ENCODE measurements around the gene PSMD3. TPM values are rescaled to one million over a fixed set of nuclear protein-coding genes. Genes with fewer than 3 reads are reported as not detected.
A peak's percentile ranks its signal among the peaks of the same experiment; 100 is the strongest.

PSMD3 gene
- total RNA-seq, 1 donor = 94.8 TPM

DNA sequence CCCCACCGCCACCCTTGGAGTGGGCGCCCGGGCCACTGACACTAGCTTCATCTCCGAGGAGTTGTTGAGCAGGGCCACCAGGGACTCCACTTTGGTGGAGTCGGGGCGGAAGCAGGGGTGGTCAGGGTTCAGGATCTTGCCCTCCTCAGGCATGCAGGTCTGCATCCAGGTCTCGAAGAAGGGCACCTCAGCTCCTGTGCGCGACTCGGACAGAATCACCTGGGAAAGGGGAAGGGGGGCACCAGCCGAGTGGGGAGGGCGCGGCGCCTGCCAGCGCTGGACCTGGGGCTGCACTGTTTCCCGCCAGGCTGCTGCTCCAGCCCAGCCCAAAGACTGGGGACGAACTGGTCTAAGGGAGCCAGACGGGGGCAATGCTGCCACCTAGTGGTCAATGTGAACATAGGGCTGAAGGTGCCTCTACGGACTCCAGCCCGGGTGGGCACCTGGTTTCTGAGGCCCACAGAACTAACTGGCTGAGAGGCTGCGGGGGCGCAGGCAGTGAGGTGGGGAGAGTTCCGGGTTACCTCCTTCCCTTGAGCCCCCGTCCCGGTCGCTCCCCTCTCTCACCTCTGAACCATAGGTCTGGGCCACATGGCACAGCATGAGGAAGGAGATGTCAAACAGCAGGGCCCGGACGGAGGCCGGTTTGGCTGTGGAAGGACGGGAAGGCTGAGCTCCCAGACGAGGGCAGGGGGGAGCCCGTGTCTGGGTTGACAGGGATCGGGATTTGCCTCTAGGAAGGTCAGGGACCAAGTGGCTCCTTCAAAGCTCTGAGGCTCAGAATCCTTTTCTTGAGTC is 46.4 kb downstream of the PSMD3 start:
- Histone ChIP-seq H3K79me2 (ENCODE audit: insufficient read depth, low read length) (no peaks in the 10 kb centered on the region), H3K4me2 (ENCODE audit: insufficient read depth, low read length) (no peak overlapping the region), H3K4me1 (ENCODE audit: insufficient read depth, low read length) (peaks cover 5% of the 10 kb centered on the region), H3K9me3 (ENCODE audit: low read depth, low read length) (no peaks in the 10 kb centered on the region), H3K27me3 (ENCODE audit: insufficient read depth, low read length) (no peaks in the 10 kb centered on the region), H3K36me3 (ENCODE audit: insufficient read depth, low read length) (peaks cover 46% of the 10 kb centered on the region), H3K27ac (ENCODE audit: low read depth, low read length) (no peak overlapping the region), H4K20me1 (ENCODE audit: insufficient read depth, low read length) (peaks cover 5% of the 10 kb centered on the region), H3K4me3 (ENCODE audit: insufficient read depth, low read length) (no peak overlapping the region), H2AFZ (ENCODE audit: low read length) (no peak overlapping the region)
- TF ChIP-seq CTCF (IDR thresholded peaks at IDR 0.05; ENCODE audit: extremely low read depth, low read depth, low read length) = peak; percentile 82
- peak; percentile 98 for DNase-seq (ENCODE audit: insufficient read length, low spot score, missing footprints)

DNA sequence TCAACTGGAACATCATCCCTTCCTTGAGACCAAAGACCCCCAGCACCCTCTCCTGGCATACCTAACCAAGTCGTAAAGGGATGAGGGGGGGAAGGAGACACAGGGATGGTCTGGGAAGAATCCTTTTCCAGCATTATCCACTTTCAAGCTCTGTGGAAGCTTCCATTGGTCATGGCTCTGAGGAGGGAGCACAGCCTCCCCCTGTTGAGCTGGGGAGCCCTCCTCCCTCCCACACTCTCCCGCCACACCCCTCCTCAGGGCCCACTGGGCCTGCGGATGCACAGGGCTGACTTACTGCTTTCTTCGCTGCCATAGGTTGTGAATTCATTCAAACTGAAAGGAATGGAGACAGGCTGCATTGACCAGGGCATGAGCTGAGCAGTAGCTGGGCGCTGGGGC is 47.0 kb downstream of the PSMD3 start:
- H3K79me2 ChIP-seq (ENCODE audit: insufficient read depth, low read length) = no peaks in the 10 kb centered on the region
- H3K4me2 ChIP-seq (ENCODE audit: insufficient read depth, low read length) = no peak overlapping the region
- H4K20me1 ChIP-seq (ENCODE audit: insufficient read depth, low read length) = peaks cover 5% of the 10 kb centered on the region
- H3K27ac ChIP-seq (ENCODE audit: low read depth, low read length) = no peak overlapping the region
- no peak overlapping the region for H3K4me3 ChIP-seq (ENCODE audit: insufficient read depth, low read length)
- peaks cover 52% of the 10 kb centered on the region for H3K36me3 ChIP-seq (ENCODE audit: insufficient read depth, low read length)
- no peaks in the 10 kb centered on the region for H3K9me3 ChIP-seq (ENCODE audit: low read depth, low read length)
- peak; percentile 44 for DNase-seq (ENCODE audit: insufficient read length, low spot score, missing footprints)
- peaks cover 4% of the 10 kb centered on the region for H3K4me1 ChIP-seq (ENCODE audit: insufficient read depth, low read length)
- H3K27me3 ChIP-seq (ENCODE audit: insufficient read depth, low read length) = no peaks in the 10 kb centered on the region
- no peak overlapping the region for H2AFZ ChIP-seq (ENCODE audit: low read length)
- no peak for TF ChIP-seq CTCF (IDR thresholded peaks at IDR 0.05; ENCODE audit: extremely low read depth, low read depth, low read length)

- no peak overlapping the region for H3K4me3 ChIP-seq (ENCODE audit: insufficient read depth, low read length)
- H3K36me3 ChIP-seq (ENCODE audit: insufficient read depth, low read length) = peaks cover 61% of the 10 kb centered on the region
- no peaks in the 10 kb centered on the region for H3K79me2 ChIP-seq (ENCODE audit: insufficient read depth, low read length)
- no peak overlapping the region for H3K27ac ChIP-seq (ENCODE audit: low read depth, low read length)
- no peaks in the 10 kb centered on the region for H3K9me3 ChIP-seq (ENCODE audit: low read depth, low read length)
- H3K4me1 ChIP-seq (ENCODE audit: insufficient read depth, low read length) = peaks cover 4% of the 10 kb centered on the region
- H4K20me1 ChIP-seq (ENCODE audit: insufficient read depth, low read length) = peaks cover 5% of the 10 kb centered on the region
- DNase-seq (ENCODE audit: insufficient read length, low spot score, missing footprints) = no peak
- no peak overlapping the region for H2AFZ ChIP-seq (ENCODE audit: low read length)
- no peak overlapping the region for H3K4me2 ChIP-seq (ENCODE audit: insufficient read depth, low read length)
- no peak for TF ChIP-seq CTCF (IDR thresholded peaks at IDR 0.05; ENCODE audit: extremely low read depth, low read depth, low read length)
- no peaks in the 10 kb centered on the region for H3K27me3 ChIP-seq (ENCODE audit: insufficient read depth, low read length)
Measured at GRCh38 chr17:40028595-40028994, 48.0 kb downstream of the PSMD3 start.

GRCh38 chr17:40031706-40032105 is 51.1 kb downstream of the PSMD3 start:
- Histone ChIP-seq H3K9me3 (ENCODE audit: low read depth, low read length) (no peaks in the 10 kb centered on the region), H3K4me3 (ENCODE audit: insufficient read depth, low read length) (no peak overlapping the region), H3K4me1 (ENCODE audit: insufficient read depth, low read length) (peaks cover 3% of the 10 kb centered on the region), H3K36me3 (ENCODE audit: insufficient read depth, low read length) (peaks cover 54% of the 10 kb centered on the region), H2AFZ (ENCODE audit: low read length) (no peak overlapping the region), H3K79me2 (ENCODE audit: insufficient read depth, low read length) (no peaks in the 10 kb centered on the region), H3K4me2 (ENCODE audit: insufficient read depth, low read length) (no peak overlapping the region), H4K20me1 (ENCODE audit: insufficient read depth, low read length) (peaks cover 1% of the 10 kb centered on the region), H3K27ac (ENCODE audit: low read depth, low read length) (no peak overlapping the region), H3K27me3 (ENCODE audit: insufficient read depth, low read length) (no peaks in the 10 kb centered on the region)
- peak; percentile 74 for DNase-seq (ENCODE audit: insufficient read length, low spot score, missing footprints)
- TF ChIP-seq CTCF (IDR thresholded peaks at IDR 0.05; ENCODE audit: extremely low read depth, low read depth, low read length) = no peak

Data from osteoblast (primary cell).